Left ventricle myocardium inferior (tissue), 1 donor: Measurements from ENCODE around the gene TNFAIP2. TPM values are rescaled to one million over a fixed set of nuclear protein-coding genes. Genes with fewer than 3 reads are reported as not detected.

Source experiments
- DNase-seq: peaks from one replicate; pipeline ENCODE4 v3.0.0-alpha.2; 2020
- H3K27ac ChIP-seq: fragments of 200-600 bp; replicated peaks from 2 replicates; pipeline ENCODE4 v1.8.0; 2021
- H3K27me3 ChIP-seq: fragments of 200-600 bp; 2 replicates; pipeline ENCODE4 v1.8.0; 2021; ENCODE audit warnings: low read depth
- H3K36me3 ChIP-seq: fragments of 200-600 bp; 2 replicates; pipeline ENCODE4 v1.8.0; 2021
- H3K4me1 ChIP-seq: fragments of 200-600 bp; 2 replicates; pipeline ENCODE4 v1.8.0; 2021
- H3K4me3 ChIP-seq: fragments of 200-600 bp; 2 replicates; pipeline ENCODE4 v1.8.0; 2021; ENCODE audit warnings: mild to moderate bottlenecking, moderate library complexity
- H3K9me3 ChIP-seq: fragments of 200-600 bp; replicated peaks from 2 replicates; pipeline ENCODE4 v1.8.0; 2021
- intact Hi-C: fragments of 100-400 bp; cut with micrococcal nuclease; formaldehyde crosslinking; loops from one replicate; pipeline ENCODE4 v1.11.0; 2022
- total RNA-seq: library from RNA; stranded (reverse); fragmentation: NEBNext Ultra II Directional; extraction: Animal tissue kit (Norgen Biotek cat#: 25700); gene quantifications from one replicate; pipeline ENCODE4 v1.2.1, GENCODE V29; 2021
- TF ChIP-seq, protein P1 (sequence below): fragments of 200-600 bp; IDR thresholded peaks from 2 replicates; pipeline ENCODE4 v1.8.0; 2021; ENCODE audit warnings: antibody characterized with exemption, mild to moderate bottlenecking, borderline replicate concordance
- donor health status: DM: no; HTN: yes; CAD: no; lungs with severe emphysema.

TNFAIP2 gene
- total RNA-seq, 1 donor from 2014 or later: 40.1 TPM

DNA sequence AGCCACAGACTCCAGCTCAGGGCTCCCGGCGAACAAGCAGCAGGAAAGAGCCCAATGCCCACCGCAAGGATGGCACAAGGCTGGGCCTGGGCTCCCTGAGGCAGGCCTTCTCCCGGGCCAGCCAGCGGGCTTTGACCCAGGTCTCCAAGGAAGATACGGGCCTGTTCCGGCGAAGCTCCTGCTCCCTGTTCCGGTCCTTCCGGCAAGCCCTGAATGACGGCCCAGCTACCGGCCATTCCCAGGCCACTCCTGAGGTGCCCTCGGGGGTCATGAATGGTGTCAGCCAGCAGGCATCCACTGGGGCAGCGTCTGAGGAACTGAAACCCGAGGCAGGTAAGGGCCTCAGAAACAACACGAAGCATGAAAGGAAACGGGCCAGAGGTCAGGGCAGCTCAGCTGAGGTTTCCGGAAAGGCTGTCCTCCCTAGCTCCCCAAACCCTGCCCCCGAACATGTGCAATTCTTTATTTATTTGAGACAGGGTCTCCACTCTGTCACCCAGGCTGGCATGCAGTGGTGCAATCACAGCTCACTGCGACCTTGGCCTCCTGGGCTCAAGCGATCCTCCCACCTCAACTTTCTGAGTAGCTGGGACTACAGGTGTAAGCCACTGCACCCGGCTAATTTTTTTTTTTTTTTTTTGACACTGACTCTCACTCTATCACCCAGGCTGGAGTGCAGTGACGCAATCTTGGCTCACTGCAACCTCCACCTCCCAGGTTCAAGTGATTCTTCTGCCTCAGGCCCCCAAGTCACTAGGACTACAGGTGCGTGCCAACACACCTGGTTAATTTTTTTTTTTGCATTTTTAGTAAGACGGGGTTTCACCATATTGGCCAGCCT lies 22.8 kb upstream of the TNFAIP2 start:
- H3K4me3 ChIP-seq: no peak overlapping the region
- intact Hi-C loops: loop anchor here (10.0 kb wide), 1 partner anchor 84 kb away; no protein-coding TSS in a partner anchor
- H3K27me3 ChIP-seq: peaks cover 80% of the 10 kb centered on the region
- TF ChIP-seq, protein P1, sequence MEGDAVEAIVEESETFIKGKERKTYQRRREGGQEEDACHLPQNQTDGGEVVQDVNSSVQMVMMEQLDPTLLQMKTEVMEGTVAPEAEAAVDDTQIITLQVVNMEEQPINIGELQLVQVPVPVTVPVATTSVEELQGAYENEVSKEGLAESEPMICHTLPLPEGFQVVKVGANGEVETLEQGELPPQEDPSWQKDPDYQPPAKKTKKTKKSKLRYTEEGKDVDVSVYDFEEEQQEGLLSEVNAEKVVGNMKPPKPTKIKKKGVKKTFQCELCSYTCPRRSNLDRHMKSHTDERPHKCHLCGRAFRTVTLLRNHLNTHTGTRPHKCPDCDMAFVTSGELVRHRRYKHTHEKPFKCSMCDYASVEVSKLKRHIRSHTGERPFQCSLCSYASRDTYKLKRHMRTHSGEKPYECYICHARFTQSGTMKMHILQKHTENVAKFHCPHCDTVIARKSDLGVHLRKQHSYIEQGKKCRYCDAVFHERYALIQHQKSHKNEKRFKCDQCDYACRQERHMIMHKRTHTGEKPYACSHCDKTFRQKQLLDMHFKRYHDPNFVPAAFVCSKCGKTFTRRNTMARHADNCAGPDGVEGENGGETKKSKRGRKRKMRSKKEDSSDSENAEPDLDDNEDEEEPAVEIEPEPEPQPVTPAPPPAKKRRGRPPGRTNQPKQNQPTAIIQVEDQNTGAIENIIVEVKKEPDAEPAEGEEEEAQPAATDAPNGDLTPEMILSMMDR: no peak
- no peak overlapping the region for H3K27ac ChIP-seq
- no peaks in the 10 kb centered on the region for H3K9me3 ChIP-seq
- H3K4me1 ChIP-seq: peaks cover 32% of the 10 kb centered on the region
- no peaks in the 10 kb centered on the region for H3K36me3 ChIP-seq
- DNase-seq: no peak

DNA sequence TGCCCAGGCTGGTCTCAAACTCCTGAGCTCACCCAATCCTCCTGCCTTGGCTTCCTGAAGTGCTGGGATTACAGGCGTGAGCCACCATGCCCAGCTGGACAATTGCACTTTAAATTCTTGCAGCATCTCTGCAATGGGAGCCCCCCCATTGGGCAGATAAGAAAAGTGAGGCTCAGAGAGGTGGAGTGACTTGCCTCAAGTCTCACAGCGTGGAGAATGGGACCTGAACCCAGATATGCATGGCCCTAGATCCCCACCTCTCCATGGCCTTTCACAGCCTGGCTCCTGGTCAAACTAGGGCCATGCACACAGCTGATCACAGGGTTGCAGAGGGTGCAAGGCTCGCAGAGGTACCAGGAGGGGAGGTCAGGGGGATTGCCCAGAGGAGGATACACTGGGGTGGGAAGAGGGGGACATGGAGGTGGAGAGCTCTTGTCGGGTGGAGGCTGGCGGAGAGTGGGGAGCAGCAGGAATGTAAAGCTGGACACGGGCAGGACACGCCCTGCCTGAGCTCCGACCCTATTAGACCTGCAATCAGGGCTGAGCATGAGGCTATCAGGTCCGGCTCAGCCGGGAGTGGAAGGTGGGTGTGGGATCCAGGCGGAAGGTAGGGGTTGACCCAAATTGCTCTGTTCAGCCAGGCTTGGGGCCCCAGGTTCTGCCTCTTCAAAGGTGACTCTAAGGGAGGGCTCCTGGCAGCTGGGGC lies 21.9 kb upstream of the TNFAIP2 start:
- intact Hi-C loops: loop anchor here (10.0 kb wide), 1 partner anchor 83 kb away; no protein-coding TSS in a partner anchor
- H3K4me3 ChIP-seq: no peak overlapping the region
- DNase-seq: no peak
- H3K27me3 ChIP-seq: peaks cover 85% of the 10 kb centered on the region
- H3K9me3 ChIP-seq: no peaks in the 10 kb centered on the region
- TF ChIP-seq, protein P1: no peak
- H3K36me3 ChIP-seq: no peaks in the 10 kb centered on the region
- H3K4me1 ChIP-seq: peaks cover 32% of the 10 kb centered on the region
- H3K27ac ChIP-seq: no peak overlapping the region

DNA sequence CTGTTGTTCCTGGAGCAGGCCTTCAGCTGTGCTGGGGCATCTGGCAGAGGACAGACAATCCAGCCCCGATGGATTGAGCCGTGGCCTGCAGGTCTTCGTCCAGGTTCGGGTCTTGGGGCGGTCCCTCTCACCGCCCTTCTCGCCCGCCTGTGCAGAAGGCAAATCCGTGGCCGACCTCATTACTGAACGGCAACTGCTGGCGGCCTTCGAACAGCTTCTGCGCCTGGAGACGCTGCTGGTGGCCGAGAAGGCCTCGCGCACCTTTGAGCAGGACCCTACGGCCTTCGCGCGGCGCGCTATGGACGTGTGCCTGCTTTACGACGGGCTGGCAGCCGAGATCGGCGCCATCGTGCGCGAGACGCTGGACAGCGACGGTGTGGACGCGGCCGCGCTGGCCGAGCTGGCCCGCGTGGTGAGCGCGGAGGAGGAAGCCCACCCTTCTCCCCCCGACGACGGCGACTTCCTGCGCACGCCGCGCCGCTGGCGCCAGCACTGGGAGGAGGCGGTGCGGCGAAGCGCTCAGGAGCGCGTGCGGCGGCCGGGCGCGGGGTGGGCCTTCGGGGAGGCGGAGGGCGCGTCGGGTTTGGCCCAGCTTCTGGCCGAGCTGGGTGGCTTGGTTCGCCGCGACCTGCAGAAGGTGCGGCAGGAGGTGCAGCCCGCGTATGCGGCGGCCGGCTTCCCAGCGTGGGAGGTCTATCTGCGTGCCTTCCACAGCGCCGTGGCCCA lies 21.1 kb upstream of the TNFAIP2 start:
- intact Hi-C loops: loop anchor here (10.0 kb wide), 1 partner anchor 83 kb away; no protein-coding TSS in a partner anchor
- TF ChIP-seq, protein P1: no peak
- peaks cover 32% of the 10 kb centered on the region for H3K4me1 ChIP-seq
- no peak overlapping the region for H3K27ac ChIP-seq
- H3K36me3 ChIP-seq: no peaks in the 10 kb centered on the region
- H3K4me3 ChIP-seq: peak overlapping the region; percentile 48
- no peaks in the 10 kb centered on the region for H3K9me3 ChIP-seq
- no peak for DNase-seq
- peaks cover 84% of the 10 kb centered on the region for H3K27me3 ChIP-seq

DNA sequence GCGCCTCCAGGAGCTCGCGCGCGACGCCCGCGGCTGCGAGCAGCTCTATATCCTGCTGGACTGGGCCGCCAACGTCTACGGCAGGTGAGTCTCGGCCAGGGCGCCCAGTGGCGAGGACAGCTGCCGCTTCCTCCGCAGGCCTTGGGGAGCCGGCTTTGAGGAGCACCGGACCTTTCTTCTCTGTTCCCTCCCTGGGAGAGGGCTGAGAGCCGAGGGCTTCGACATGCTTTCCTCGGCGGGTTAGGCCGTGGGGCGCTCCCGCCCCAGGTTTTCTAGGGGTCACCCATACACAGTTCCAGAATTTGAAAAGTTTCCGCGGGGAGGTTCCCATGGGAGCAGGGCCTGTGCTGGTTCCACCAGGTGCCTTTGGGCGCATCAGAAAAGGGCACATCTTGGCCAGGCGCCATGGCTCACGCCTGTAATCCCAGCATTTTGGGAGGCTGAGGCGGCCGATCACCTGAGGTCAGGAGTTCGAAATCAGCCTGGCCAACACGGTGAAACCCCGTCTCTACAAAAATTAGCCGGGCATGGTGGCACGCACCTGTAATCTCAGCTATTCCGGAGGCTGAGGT lies 20.5 kb upstream of the TNFAIP2 start:
- DNase-seq: no peak
- H3K4me3 ChIP-seq: peak overlapping the region; percentile 51
- no peak overlapping the region for H3K27ac ChIP-seq
- intact Hi-C loops: loop anchor here (10.0 kb wide), 1 partner anchor 82 kb away; no protein-coding TSS in a partner anchor
- TF ChIP-seq, protein P1: no peak
- peaks cover 32% of the 10 kb centered on the region for H3K4me1 ChIP-seq
- no peaks in the 10 kb centered on the region for H3K36me3 ChIP-seq
- no peaks in the 10 kb centered on the region for H3K9me3 ChIP-seq
- H3K27me3 ChIP-seq: peaks cover 77% of the 10 kb centered on the region
